HepG2 (cell line): ENCODE results near the gene DCUN1D4. TPM values are rescaled to one million over a fixed set of nuclear protein-coding genes. Genes with fewer than 3 reads are reported as not detected.
A peak's percentile ranks its signal among the peaks of the same experiment; 100 is the strongest.

Experiments used
- ATAC-seq: fragments of 200-7000 bp; cut with Tn5 transposase; 3 replicates; pipeline ENCODE4 v1.9.1; 2020; ENCODE audit warnings: mild to moderate bottlenecking, moderate library complexity
- BruUV-seq: library from RNA; stranded (reverse); fragments of 400-500 nt; replicated peaks from 2 replicates; lab custom pipeline; 2021; lab: Mats Ljungman, UMichigan
- CTCF ChIA-PET: fragments of 300-600 bp; formaldehyde crosslinking; extraction: SDS; loops from one replicate; lab custom pipeline; 2021; ENCODE audit warnings: low total read pairs, inconsistent platforms, low intra/inter-chr PET ratio; lab: Yijun Ruan, JAX
- POLR2A ChIA-PET: fragments of 350-600 bp; sonication (Branson Sonifier 250); formaldehyde crosslinking; loops from one replicate; lab custom pipeline; 2020; ENCODE audit warnings: antibody characterized with exemption, inconsistent platforms; lab: Yijun Ruan, JAX
- DNase-seq: peaks from one replicate; pipeline ENCODE4 v3.0.0-alpha.2; 2015; ENCODE audit warnings: low spot score
- FAIRE-seq: peaks from 3 replicates; lab custom pipeline; 2011; peaks lifted over from hg19 to GRCh38; lab: Jason Lieb, UNC
- H2AFZ ChIP-seq: one replicate; pipeline ENCODE4 v1.6.1; 2011; ENCODE audit warnings: low read length, inconsistent platforms
- H3K27ac ChIP-seq: fragments of 300-600 bp; 3 replicates; pipeline ENCODE4 v1.8.0; 2011; ENCODE audit warnings: mixed run types, mild to moderate bottlenecking, mixed read lengths, low read length, inconsistent platforms; ENCODE audit not compliant: insufficient read depth; ENCODE audit errors: extremely low read length
- H3K27me3 ChIP-seq, 2 experiments: fragments of 200-600 bp in 1 of 2; 2 replicates in 1 of 2; 3 replicates in 1 of 2; pipeline versions ENCODE4 v1.6.0 to v1.8.0; 2011; ENCODE audit warnings: low read length in 2 of 2, mild to moderate bottlenecking in 2 of 2, moderate library complexity in 2 of 2, inconsistent platforms in 1 of 2; ENCODE audit not compliant: insufficient read depth in 2 of 2, control insufficient read depth in 1 of 2
- H3K36me3 ChIP-seq, 2 experiments: fragments of 200-600 bp in 1 of 2; replicated peaks in 1 of 2; 2 replicates in 1 of 2; 3 replicates in 1 of 2; pipeline versions ENCODE4 v1.5.1 to v1.8.0; 2011; ENCODE audit warnings: low read length in 2 of 2, inconsistent platforms in 1 of 2; ENCODE audit not compliant: insufficient read depth in 2 of 2, control insufficient read depth in 1 of 2
- H3K4me1 ChIP-seq: 2 replicates; pipeline ENCODE4 v1.5.1; 2012; ENCODE audit warnings: low read length, inconsistent platforms; ENCODE audit not compliant: insufficient read depth
- H3K4me2 ChIP-seq: 2 replicates; pipeline ENCODE4 v1.6.0; 2011; ENCODE audit warnings: low read depth, low read length, inconsistent platforms
- H3K4me3 ChIP-seq, 3 experiments: fragments of 200-600 bp in 1 of 3; sonication (generic), shearing (Covaris generic) in 1 of 3; replicated peaks in 1 of 3; 2 replicates each; pipeline ENCODE4 v1.5.1; 2011 to 2016; ENCODE audit warnings: low read length in 3 of 3, inconsistent platforms in 2 of 3, low read depth in 2 of 3, mild to moderate bottlenecking in 2 of 3, control low read depth in 1 of 3, mixed read lengths in 1 of 3; ENCODE audit not compliant: insufficient read depth in 1 of 3
- H3K79me2 ChIP-seq: one replicate; pipeline ENCODE4 v1.6.1; 2011; ENCODE audit warnings: low read length, inconsistent platforms; ENCODE audit not compliant: insufficient read depth
- H3K9ac ChIP-seq: 2 replicates; pipeline ENCODE4 v1.6.0; 2011; ENCODE audit warnings: mild to moderate bottlenecking, low read depth, low read length, inconsistent platforms; ENCODE audit not compliant: insufficient read depth
- H3K9me3 ChIP-seq: 2 replicates; pipeline ENCODE4 v1.5.1; 2012; ENCODE audit warnings: mild to moderate bottlenecking, low read length
- H4K20me1 ChIP-seq: 2 replicates; pipeline ENCODE4 v1.6.0; 2011; ENCODE audit warnings: inconsistent platforms, mild to moderate bottlenecking, low read length, moderate library complexity; ENCODE audit not compliant: insufficient read depth
- EHMT2 ChIP-seq: fragments of 200-600 bp; sonication (generic); IDR thresholded peaks from 2 replicates; pipeline ENCODE4 v1.7.0; 2017; ENCODE audit warnings: antibody characterized with exemption, low read depth, low read length, borderline replicate concordance
- EP300 ChIP-seq, 3 experiments: sonication (generic) in 1 of 3; formaldehyde crosslinking in 1 of 3; IDR thresholded peaks; 2 replicates each; pipeline versions ENCODE4 v1.5.1 to v1.6.1; 2011 to 2020; ENCODE audit warnings: low read depth in 2 of 3, low read length in 2 of 3, borderline replicate concordance in 1 of 3, improper control_type of control experiment in 1 of 3, mild to moderate bottlenecking in 1 of 3, missing genetic modification reagents in 1 of 3, moderate library complexity in 1 of 3
- GMEB2 ChIP-seq: IDR thresholded peaks from 2 replicates; pipeline ENCODE4 v1.6.1; 2016; ENCODE audit warnings: missing biosample characterization, missing genetic modification reagents, low read depth
- IRF2 ChIP-seq: IDR thresholded peaks from 2 replicates; pipeline ENCODE4 v1.6.1; 2018; ENCODE audit warnings: missing genetic modification reagents, missing compliant biosample characterization
- KDM6A ChIP-seq: IDR thresholded peaks from 2 replicates; pipeline ENCODE4 v1.6.1; 2016; ENCODE audit warnings: low read depth
- KMT2B ChIP-seq: IDR thresholded peaks from 2 replicates; pipeline ENCODE4 v1.6.1; 2016; ENCODE audit warnings: missing genetic modification reagents, missing compliant biosample characterization
- ZFP36L1 ChIP-seq: sonication (generic); formaldehyde crosslinking; IDR thresholded peaks from 2 replicates; pipeline ENCODE4 v1.8.0; 2022; ENCODE audit warnings: mild to moderate bottlenecking, missing genetic modification reagents, moderate library complexity
- ZNF101 ChIP-seq: sonication (generic); formaldehyde crosslinking; IDR thresholded peaks from 2 replicates; pipeline ENCODE4 v1.4.0; 2020; ENCODE audit warnings: mild to moderate bottlenecking, low read depth, missing genetic modification reagents, borderline replicate concordance
- ZNF292 ChIP-seq: sonication (generic); formaldehyde crosslinking; IDR thresholded peaks from 2 replicates; pipeline ENCODE4 v1.8.1; 2022; ENCODE audit warnings: mild to moderate bottlenecking, low read depth, missing genetic modification reagents, borderline replicate concordance
- ZNF546 ChIP-seq: sonication (generic); formaldehyde crosslinking; conservative IDR thresholded peaks from 2 replicates; pipeline ENCODE4 v1.8.1; 2023; ENCODE audit warnings: mild to moderate bottlenecking, missing genetic modification reagents
- ZNF549 ChIP-seq: sonication (generic); formaldehyde crosslinking; IDR thresholded peaks from 2 replicates; pipeline ENCODE4 v1.5.0; 2020; ENCODE audit warnings: missing genetic modification reagents
- ZNF597 ChIP-seq: sonication (generic); formaldehyde crosslinking; IDR thresholded peaks from 2 replicates; pipeline ENCODE4 v1.5.0; 2020; ENCODE audit warnings: missing genetic modification reagents
- ZNF644 ChIP-seq: IDR thresholded peaks from 2 replicates; pipeline ENCODE4 v1.6.1; 2016; ENCODE audit warnings: low read depth
- ZNF691 ChIP-seq: sonication (generic); formaldehyde crosslinking; IDR thresholded peaks from 2 replicates; pipeline ENCODE4 v1.4.0; 2020; ENCODE audit warnings: missing genetic modification reagents, low read depth, mild to moderate bottlenecking, borderline replicate concordance
- WGBS: methylation state at CpG from one replicate; pipeline ENCODE4 v1.1.6; 2017; ENCODE audit warnings: low lambda C conversion rate; 5-methylcytosine and 5-hydroxymethylcytosine counted together
- in situ Hi-C: cut with HindIII; loops from 2 replicates; pipeline ENCODE4 v1.10.0; 2017; ENCODE audit warnings: low pct_unique_long_range_greater_than_20kb; ENCODE audit not compliant: extremely low pct_ligation_motif_present
- intact Hi-C: fragments of 100-400 bp; cut with micrococcal nuclease; formaldehyde crosslinking; loops from one replicate; pipeline ENCODE4 v1.10.0; 2022; ENCODE audit not compliant: unreplicated experiment
- polyA plus RNA-seq, 8 experiments: library from polyadenylated mRNA; depleted of rRNA in 3 of 8; stranded (reverse) in 7 of 8; unstranded in 1 of 8; fragments of >200 nt; fragmentation: Illumina TruSeq in 4 of 8; extraction: Trizol in 4 of 8; gene quantifications; 2 replicates each; pipeline versions ENCODE4 v1.2.1 to v1.2.3, GENCODE V29; 2011 to 2016; ENCODE audit warnings: low read depth in 4 of 8, missing spikeins in 1 of 8, mixed read lengths in 1 of 8; ENCODE audit not compliant: insufficient read depth in 1 of 8
- total RNA-seq, 5 experiments: library from RNA; depleted of rRNA; stranded (reverse); fragments of >200 nt; fragmentation: Illumina TruSeq; extraction: Trizol; gene quantifications; 2 replicates each; pipeline ENCODE4 v1.2.3, GENCODE V29; 2016; ENCODE audit warnings: low read depth in 1 of 5
- TF ChIP-seq, protein P1 (sequence below): sonication (generic); formaldehyde crosslinking; IDR thresholded peaks from 2 replicates; pipeline ENCODE4 v1.4.0; 2020; ENCODE audit warnings: missing genetic modification reagents
- TF ChIP-seq, protein P2 (sequence below): sonication (generic); formaldehyde crosslinking; IDR thresholded peaks from 2 replicates; pipeline ENCODE4 v1.5.1; 2020; ENCODE audit warnings: mild to moderate bottlenecking, missing genetic modification reagents, moderate library complexity

Gene DCUN1D4
- total and polyA plus RNA-seq, 2 of the 13 experiments (the other 11 are each of a cell fraction or from before 2014, with no cell fraction given) = 27.9 to 44.4 TPM

DNA sequence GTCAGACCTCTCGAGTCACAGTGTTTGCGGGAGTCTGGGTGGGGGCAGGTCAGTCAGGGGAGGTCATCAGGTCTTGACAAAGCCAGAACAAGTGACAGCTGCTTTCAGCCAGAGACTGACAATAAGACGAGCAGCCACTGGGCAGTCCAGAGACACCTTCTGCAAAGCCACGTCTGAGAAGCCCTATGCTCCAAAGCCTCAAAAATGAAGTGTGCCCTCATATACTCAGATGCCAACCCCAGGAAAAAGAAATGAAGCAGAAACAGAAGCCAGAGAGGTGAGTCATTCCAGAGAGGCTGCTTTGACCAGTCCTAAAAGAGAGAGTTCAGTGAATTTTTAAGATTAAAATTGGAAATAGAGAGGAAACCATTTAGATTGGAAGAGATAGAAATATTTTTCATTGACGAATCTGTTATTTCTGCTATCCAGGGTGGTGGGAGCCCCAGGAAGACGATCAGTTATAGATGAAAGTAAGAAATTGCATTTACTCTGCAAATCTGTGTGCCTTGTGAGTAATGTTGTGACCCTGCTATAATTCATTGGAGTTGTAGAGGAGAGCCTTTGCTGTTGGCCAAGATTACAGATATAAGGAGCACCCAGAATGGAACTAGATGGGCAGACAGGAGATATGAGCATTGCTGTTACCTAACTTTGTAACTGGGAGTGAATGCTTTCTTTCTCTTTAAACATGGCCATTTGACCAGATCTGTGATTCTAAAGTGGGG, 99.3 kb downstream of the DCUN1D4 start:
- H4K20me1 ChIP-seq = no peaks in the 10 kb centered on the region
- TF ChIP-seq GMEB2 (CRISPR knock-in tag) (no peak), IRF2 (CRISPR knock-in tag) (no peak), EHMT2 (no peak), KDM6A (no peak), KMT2B (CRISPR knock-in tag) (no peak), ZNF292 (CRISPR knock-in tag) (no peak), ZNF101 (no peak), ZNF691 (no peak), ZNF546 (CRISPR knock-in tag) (no peak), ZNF549 (CRISPR knock-in tag) (no peak), ZNF597 (no peak), EP300 (IDR thresholded peaks at IDR 0.05; ENCODE audit: low read depth in 2 of 2, low read length in 2 of 2) (no peak), EP300 (CRISPR knock-in tag; IDR thresholded peaks at IDR 0.05; ENCODE audit: borderline replicate concordance) (no peak), ZFP36L1 (no peak), ZNF644 (CRISPR knock-in tag) (no peak)
- TF ChIP-seq, protein P1, sequence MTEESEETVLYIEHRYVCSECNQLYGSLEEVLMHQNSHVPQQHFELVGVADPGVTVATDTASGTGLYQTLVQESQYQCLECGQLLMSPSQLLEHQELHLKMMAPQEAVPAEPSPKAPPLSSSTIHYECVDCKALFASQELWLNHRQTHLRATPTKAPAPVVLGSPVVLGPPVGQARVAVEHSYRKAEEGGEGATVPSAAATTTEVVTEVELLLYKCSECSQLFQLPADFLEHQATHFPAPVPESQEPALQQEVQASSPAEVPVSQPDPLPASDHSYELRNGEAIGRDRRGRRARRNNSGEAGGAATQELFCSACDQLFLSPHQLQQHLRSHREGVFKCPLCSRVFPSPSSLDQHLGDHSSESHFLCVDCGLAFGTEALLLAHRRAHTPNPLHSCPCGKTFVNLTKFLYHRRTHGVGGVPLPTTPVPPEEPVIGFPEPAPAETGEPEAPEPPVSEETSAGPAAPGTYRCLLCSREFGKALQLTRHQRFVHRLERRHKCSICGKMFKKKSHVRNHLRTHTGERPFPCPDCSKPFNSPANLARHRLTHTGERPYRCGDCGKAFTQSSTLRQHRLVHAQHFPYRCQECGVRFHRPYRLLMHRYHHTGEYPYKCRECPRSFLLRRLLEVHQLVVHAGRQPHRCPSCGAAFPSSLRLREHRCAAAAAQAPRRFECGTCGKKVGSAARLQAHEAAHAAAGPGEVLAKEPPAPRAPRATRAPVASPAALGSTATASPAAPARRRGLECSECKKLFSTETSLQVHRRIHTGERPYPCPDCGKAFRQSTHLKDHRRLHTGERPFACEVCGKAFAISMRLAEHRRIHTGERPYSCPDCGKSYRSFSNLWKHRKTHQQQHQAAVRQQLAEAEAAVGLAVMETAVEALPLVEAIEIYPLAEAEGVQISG = no peak
- TF ChIP-seq, protein P2, sequence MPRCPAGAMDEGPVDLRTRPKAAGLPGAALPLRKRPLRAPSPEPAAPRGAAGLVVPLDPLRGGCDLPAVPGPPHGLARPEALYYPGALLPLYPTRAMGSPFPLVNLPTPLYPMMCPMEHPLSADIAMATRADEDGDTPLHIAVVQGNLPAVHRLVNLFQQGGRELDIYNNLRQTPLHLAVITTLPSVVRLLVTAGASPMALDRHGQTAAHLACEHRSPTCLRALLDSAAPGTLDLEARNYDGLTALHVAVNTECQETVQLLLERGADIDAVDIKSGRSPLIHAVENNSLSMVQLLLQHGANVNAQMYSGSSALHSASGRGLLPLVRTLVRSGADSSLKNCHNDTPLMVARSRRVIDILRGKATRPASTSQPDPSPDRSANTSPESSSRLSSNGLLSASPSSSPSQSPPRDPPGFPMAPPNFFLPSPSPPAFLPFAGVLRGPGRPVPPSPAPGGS (CRISPR knock-in tag) = no peak

More for the DNA sequence above, 99.3 kb downstream of the DCUN1D4 start:
- in situ Hi-C loops = no loop called here
- 29% methylated on average over 6 of the region's 6 CpGs for WGBS
- H3K4me1 ChIP-seq = peaks cover 55% of the 10 kb centered on the region
- no peak overlapping the region for H3K4me3 ChIP-seq
- intact Hi-C loops = no loop called here
- H2AFZ ChIP-seq = no peak overlapping the region
- no peak for FAIRE-seq
- BruUV-seq = no TSS peak
- no peaks in the 10 kb centered on the region for H3K9me3 ChIP-seq
- POLR2A ChIA-PET = no interaction called here
- H3K4me2 ChIP-seq = peak overlapping the region; percentile 31
- H3K36me3 ChIP-seq = no peaks in the 10 kb centered on the region
- no peak for DNase-seq
- no peaks in the 10 kb centered on the region for H3K27me3 ChIP-seq
- H3K9ac ChIP-seq = no peak overlapping the region
- no peak; the same call in 2 of the 3 replicates for ATAC-seq
- no peaks in the 10 kb centered on the region for H3K79me2 ChIP-seq
- H3K27ac ChIP-seq = no peak overlapping the region
- CTCF ChIA-PET = no interaction called here
